ENCODE measurements around the gene GFM1.

Gene GFM1

DNA sequence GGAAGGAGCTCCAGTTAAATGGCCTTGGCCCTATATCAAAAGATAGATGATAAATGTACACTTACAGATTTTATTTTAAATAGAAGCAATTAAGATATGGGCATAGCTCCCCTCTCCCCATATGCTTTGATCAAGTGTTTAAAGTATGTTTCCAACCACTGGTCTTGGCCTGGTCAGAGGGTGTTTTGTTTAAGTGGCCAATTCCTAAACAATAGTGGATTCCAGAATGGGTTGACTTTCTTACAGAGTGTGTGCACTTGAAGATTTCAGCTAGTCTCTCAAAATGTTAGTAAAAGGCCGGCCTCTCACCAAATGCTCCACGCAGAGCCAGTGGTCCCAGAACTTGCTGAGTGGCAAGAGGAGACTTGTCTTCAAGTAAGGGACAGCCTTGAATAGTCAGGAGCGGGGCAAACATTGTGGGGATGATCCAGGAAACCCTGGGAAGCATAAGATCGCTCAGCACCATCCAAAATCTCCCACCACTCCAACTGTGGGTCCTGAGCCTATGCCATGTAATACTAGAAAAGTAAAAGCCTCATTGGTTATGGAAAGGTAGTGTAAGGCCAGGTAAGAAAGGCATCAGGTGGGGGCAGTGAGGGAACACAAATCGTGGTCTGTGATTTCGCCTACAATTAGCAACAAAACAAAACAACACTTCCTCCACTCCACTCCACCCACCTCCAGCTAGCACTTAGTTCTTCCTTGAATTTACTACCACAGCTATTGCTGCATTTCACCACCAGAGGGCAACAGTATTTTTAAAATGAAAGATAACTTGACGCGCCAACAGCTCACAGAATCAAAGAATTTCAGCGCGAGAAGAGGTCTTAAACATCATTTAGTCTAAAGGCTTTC is 83.1 kb downstream of the GFM1 start:
- peak; percentile 82 for DNase-seq (ENCODE audit: low spot score)

- DNase-seq (ENCODE audit: low spot score) = no peak
Measured at GRCh38 chr3:158728061-158728377, 83.7 kb downstream of the GFM1 start.

- DNase-seq (ENCODE audit: low spot score) = no peak
Measured at GRCh38 chr3:158728851-158729250, 84.5 kb downstream of the GFM1 start.

DNA sequence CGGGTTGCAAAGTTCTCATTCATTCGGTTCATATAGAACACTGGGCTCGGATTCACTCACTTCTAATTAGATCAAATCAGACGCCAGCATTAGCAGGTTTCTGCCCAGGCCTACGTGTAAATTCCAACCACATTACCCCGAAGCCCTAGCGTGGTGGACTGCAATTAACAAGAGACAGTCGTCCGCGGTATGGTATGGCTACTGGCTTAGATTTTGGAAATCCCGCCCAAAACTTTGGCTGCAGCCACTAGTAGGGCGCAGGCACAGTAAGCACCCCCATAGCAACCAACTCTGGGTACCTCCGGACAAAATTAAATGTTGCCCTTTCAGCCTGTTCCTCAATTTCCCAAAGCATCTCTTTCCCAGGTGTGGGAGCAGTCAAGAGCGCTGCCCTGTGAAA is 87.2 kb downstream of the GFM1 start:
- DNase-seq (ENCODE audit: low spot score) = peak; percentile 72

DNA sequence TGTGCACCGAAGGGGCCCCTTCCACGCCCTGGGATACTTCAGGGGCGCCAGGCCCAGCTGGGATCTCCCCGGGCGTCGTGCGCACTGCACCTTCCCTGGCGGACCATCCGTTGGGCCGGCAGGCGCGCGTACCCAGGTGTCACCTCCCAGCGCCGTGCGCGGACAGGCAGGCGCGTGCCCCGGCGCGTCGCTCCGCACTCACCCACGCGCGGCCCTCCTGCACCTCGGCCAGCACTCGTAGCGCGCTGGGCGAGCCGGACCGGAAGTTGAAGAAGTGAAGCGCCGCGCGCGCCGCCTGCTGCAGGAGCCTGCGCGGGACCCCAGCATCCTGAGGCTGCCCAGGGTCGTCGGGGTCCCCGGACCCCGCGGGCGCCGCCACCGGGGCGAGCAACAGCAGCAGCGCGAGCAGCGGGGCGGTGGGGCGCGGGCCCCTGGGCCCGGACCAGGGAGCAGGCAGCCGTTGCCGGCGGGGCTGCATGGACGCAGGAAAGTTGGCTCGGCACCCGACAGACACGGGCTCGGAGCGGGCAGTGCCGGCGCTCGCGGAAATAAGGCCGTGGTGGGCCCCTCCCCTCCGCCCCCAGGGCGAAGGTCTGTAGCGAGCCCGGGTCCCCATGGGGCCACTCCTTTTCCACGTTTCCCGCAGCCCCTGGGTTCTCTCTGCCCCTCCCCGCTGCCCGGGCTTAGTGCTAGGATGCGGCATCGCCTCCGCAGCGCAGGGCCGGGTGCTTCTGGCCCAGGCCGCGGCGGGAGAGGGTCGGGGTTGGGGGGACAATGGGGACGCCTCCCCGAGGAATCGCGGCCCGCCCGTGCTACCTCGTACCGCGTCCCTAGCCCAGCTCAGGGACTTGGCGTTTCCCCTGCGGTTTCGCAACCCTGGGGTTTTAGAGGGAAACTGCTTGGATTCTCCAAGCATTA is 87.9 kb downstream of the GFM1 start, which contains the start of gene RARRES1:
Gene RARRES1, minus strand, starts transcription at position 520 of the 918 bp plus-strand sequence. Its CDS starts 42 bp downstream, at position 478.
- DNase-seq (ENCODE audit: low spot score) = peak; percentile 82

GRCh38 chr3:158732856-158733200 is 88.5 kb downstream of the GFM1 start:
- DNase-seq (ENCODE audit: low spot score) = no peak

DNA sequence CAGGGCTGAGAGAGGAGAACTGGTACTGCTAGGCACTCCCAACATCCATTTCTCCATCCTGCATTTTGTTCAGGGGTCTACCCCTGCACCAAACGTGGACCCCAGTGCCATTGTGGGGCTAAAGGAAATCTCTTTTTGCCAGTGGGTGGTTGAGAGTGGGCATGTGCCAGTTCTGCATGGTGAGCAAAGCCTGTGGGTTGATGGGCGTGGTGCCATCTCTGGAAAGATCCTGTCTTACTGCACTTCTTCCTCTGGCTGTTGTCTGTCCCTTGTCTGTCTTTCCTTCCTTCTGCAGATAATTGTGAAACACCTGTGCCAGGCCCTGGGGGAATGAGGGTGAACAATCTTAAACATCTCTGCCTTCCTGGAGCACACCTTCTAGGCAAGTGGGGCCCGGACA is 89.3 kb downstream of the GFM1 start:
- no peak for DNase-seq (ENCODE audit: low spot score)

GRCh38 chr3:158735296-158736033 is 91.1 kb downstream of the GFM1 start:
- DNase-seq (ENCODE audit: low spot score) = no peak

DNA sequence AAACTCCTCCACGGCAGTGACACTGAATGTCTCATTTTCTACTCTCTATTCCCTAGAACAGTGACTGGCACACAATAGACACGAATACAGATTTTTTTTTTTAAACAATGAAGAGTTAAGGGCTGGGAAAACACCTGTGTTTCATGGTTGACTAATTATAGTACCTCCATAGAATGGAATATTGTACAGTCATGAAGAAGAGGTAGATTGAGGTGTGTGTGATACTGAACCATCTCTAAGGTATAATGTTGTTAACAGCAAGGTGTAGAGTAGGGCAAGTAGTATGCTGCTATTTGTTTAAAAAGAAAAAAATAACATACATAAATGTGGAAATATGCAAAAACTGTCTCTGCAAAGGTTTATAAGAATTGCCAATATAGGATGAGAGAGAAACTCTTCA is 93.1 kb downstream of the GFM1 start:
- no peak for DNase-seq (ENCODE audit: low spot score)

GRCh38 chr3:158737976-158738615 is 93.8 kb downstream of the GFM1 start:
- no peak for DNase-seq (ENCODE audit: low spot score)

DNA sequence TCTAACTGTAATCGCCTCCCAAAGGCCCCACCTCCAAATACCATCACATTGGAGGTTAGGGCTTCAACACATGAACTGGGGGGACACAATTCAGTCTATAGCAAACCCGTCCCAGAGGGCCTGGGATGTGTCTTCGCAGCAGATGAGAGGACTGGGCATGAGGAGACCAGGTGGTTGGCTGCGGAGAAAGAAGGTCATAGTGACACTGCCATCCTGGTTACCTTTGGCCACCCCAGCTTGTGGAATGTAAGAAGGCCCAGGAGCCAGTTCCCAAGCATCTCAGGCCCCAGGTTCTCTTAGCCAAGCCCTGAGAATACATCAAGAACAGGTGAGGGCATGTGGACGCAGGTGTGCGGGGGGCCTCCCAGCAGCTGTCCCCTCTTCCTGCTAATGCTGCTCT is 94.3 kb downstream of the GFM1 start:
- no peak for DNase-seq (ENCODE audit: low spot score)

- no peak for DNase-seq (ENCODE audit: low spot score)
Measured at GRCh38 chr3:158739078-158739477, 94.8 kb downstream of the GFM1 start.

- no peak for DNase-seq (ENCODE audit: low spot score)
Measured at GRCh38 chr3:158739661-158740060, 95.3 kb downstream of the GFM1 start.

All from RKO (cell line).